Sigmoid colon (tissue), 7 donors: ENCODE results near the gene ABHD17B. TPM values are rescaled to one million over a fixed set of nuclear protein-coding genes. Genes with fewer than 3 reads are reported as not detected.

Experiments used
- DNase-seq: peaks from one replicate; pipeline ENCODE4 v3.0.0-alpha.2; 2019
- H3K27ac ChIP-seq, 4 donors: fragments of 200-600 bp; sonication (generic); one replicate each; pipeline ENCODE4 v1.5.1; 2016 to 2019; ENCODE audit warnings: mild to moderate bottlenecking in 1 of 4
- H3K27me3 ChIP-seq, 3 donors: fragments of 200-600 bp; sonication (generic); one replicate each; pipeline ENCODE4 v1.5.1; 2019; ENCODE audit warnings: mild to moderate bottlenecking in 1 of 3
- H3K36me3 ChIP-seq, 4 donors: fragments of 200-600 bp; sonication (generic); one replicate each; pipeline ENCODE4 v1.5.1; 2016 to 2019
- H3K4me1 ChIP-seq, 4 donors: fragments of 200-600 bp; sonication (generic); one replicate each; pipeline ENCODE4 v1.5.1; 2017 to 2019
- H3K4me3 ChIP-seq, 4 donors: fragments of 200-600 bp; sonication (generic); one replicate each; pipeline ENCODE4 v1.5.1; 2017 to 2019; ENCODE audit warnings: mild to moderate bottlenecking in 2 of 4, moderate library complexity in 1 of 4
- H3K9me3 ChIP-seq, 4 donors: fragments of 200-600 bp in 3 of 4; sonication (generic) in 3 of 4; one replicate each; pipeline versions ENCODE4 v1.5.1 to v1.6.1; 2013 to 2019
- EP300 ChIP-seq, 4 donors: sonication (generic); formaldehyde crosslinking; IDR thresholded peaks; one replicate each; pipeline ENCODE4 v1.6.1; 2017; ENCODE audit warnings: antibody characterized with exemption in 4 of 4
- POLR2A ChIP-seq, 2 donors: fragments of 450-650 bp; IDR thresholded peaks; one replicate each; pipeline ENCODE4 v1.6.1; 2016; ENCODE audit warnings: antibody characterized with exemption in 2 of 2, mild to moderate bottlenecking in 2 of 2, moderate library complexity in 2 of 2
- POLR2AphosphoS5 ChIP-seq, 4 donors: sonication (generic); formaldehyde crosslinking; IDR thresholded peaks; one replicate each; pipeline ENCODE4 v1.6.1; 2017; ENCODE audit warnings: antibody characterized with exemption in 4 of 4
- WGBS, 2 donors: extraction: QIAGEN DNeasy Blood & Tissue Kit; methylation state at CpG; one replicate each; pipeline ENCODE4 v1.1.7; 2013; 5-methylcytosine and 5-hydroxymethylcytosine counted together
- intact Hi-C: fragments of 100-400 bp; cut with DNase I; formaldehyde crosslinking; loops from one replicate; pipeline ENCODE4 v1.15.1; 2023
- polyA plus RNA-seq, 3 donors: library from polyadenylated mRNA; stranded (reverse); fragments of 200-250 nt; gene quantifications; one replicate each; pipeline ENCODE4 v1.2.3, GENCODE V29; 2013
- small RNA-seq, 3 donors: library from RNA; depleted of rRNA; stranded (forward); fragments of <200 nt; gene quantifications; one replicate each; pipeline ENCODE3, GENCODE V24; 2016
- total RNA-seq, 4 donors: library from RNA; depleted of rRNA; stranded (reverse); fragments of >200 nt; gene quantifications; one replicate each; pipeline ENCODE4 v1.1.0, GENCODE V29; 2016
- TF ChIP-seq, protein P1 (sequence below), 4 experiments: fragments of 450-650 bp in 3 of 4; fragments of 200-600 bp in 1 of 4; IDR thresholded peaks; one replicate each; pipeline ENCODE4 v1.5.1; 2016 to 2019; ENCODE audit warnings: antibody characterized with exemption in 4 of 4, mild to moderate bottlenecking in 3 of 4, moderate library complexity in 2 of 4
- donor health status: healthy with polysubstance abuse.
- donor health status: Bipolar disorder and iron deficiency.
- donor health status: healthy.

Gene ABHD17B
- total and polyA plus RNA-seq, 7 donors, result 12.4 to 35.1 (median 16.8) TPM

DNA sequence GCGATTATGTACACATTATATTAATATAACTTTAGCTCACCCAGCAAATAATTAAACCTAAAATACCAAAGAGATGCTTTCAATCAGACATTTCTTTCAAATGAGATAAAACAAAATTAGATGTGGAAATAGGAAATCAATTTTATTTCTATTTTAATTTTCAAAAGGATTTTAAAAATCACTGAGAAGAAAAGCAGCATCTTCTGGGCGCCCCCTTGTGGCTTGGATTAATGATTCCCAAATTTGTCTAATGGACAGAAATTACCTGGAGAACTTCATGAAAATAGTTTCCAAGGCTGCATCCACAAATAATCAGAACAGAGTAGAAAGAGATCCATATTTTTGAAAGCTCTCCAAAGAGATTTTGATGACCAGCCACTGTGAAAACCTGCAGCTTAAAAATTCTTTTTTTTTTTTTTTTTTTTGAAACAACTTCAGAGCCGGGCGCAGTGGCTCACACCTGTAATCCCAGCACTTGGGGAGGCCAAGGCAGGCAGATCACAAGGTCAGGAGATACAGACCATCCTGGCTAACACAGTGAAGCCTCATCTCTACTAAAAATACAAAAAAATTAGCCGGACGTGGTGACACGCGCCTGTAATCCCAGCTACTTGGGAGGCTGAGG, 91.8 kb downstream of the ABHD17B start:
- H3K4me3 ChIP-seq, result no peak overlapping the region
- no peaks in the 10 kb centered on the region for H3K27me3 ChIP-seq
- H3K9me3 ChIP-seq, result no peaks in the 10 kb centered on the region
- 81 to 85% methylated on average over 8 of the region's 8 CpGs for WGBS, 2 donors
- no peak overlapping the region for H3K27ac ChIP-seq
- no peak for DNase-seq
- TF ChIP-seq POLR2A (IDR thresholded peaks at IDR 0.05), result no peak
- TF ChIP-seq, protein P1, sequence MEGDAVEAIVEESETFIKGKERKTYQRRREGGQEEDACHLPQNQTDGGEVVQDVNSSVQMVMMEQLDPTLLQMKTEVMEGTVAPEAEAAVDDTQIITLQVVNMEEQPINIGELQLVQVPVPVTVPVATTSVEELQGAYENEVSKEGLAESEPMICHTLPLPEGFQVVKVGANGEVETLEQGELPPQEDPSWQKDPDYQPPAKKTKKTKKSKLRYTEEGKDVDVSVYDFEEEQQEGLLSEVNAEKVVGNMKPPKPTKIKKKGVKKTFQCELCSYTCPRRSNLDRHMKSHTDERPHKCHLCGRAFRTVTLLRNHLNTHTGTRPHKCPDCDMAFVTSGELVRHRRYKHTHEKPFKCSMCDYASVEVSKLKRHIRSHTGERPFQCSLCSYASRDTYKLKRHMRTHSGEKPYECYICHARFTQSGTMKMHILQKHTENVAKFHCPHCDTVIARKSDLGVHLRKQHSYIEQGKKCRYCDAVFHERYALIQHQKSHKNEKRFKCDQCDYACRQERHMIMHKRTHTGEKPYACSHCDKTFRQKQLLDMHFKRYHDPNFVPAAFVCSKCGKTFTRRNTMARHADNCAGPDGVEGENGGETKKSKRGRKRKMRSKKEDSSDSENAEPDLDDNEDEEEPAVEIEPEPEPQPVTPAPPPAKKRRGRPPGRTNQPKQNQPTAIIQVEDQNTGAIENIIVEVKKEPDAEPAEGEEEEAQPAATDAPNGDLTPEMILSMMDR (IDR thresholded peaks at IDR 0.05), result peak; percentile 12 to 69 (median 44)
- intact Hi-C loops, result loop anchor here (2.0 to 5.0 kb wide), 3 partner anchors 52 to 534 kb away; partner anchors contain the start of gene CEMIP2
- H3K36me3 ChIP-seq, result no peaks in the 10 kb centered on the region
- H3K4me1 ChIP-seq, result no peaks in the 10 kb centered on the region

DNA sequence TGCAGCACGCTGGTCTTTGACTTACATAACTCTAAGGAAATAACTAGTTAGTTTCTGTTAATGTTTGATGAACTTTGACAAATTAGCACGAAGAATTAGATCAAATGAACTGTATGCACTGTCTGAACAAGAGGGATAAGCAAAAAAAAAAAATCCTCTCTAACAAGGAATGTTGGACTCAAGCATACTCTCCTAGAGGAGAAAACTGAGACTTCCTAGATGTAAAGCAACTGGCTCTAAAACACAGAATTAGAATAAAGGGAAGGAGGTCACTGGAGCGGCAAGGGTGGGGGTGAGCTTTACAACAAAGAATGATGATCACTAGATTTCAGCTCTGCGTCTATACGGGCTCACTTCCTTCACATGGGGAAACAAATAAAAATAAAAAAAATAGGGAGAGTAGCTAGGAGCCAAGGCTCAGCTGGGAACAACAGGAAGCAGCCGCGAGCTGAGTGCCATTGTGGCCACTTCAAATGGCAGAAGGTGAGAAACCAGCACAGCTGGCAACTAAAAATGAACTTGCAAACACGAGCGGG, 94.0 kb downstream of the ABHD17B start:
- TF ChIP-seq POLR2AphosphoS5 (IDR thresholded peaks at IDR 0.05), result no peak
- no peak for TF ChIP-seq EP300 (IDR thresholded peaks at IDR 0.05)
- TF ChIP-seq POLR2A (IDR thresholded peaks at IDR 0.05), result no peak
- TF ChIP-seq, protein P1 (IDR thresholded peaks at IDR 0.05), result no peak
- Histone ChIP-seq H3K9me3 (no peaks in the 10 kb centered on the region), H3K4me3 (no peak overlapping the region), H3K27me3 (no peaks in the 10 kb centered on the region), H3K4me1 (no peaks in the 10 kb centered on the region), H3K36me3 (no peaks in the 10 kb centered on the region), H3K27ac (no peak overlapping the region)
- DNase-seq, result no peak
- 35 to 47% methylated on average over 9 of the region's 9 CpGs for WGBS, 2 donors
- intact Hi-C loops, result loop anchor here (5.0 kb wide), 1 partner anchor 50 kb away; the partner anchor contains the start of gene CEMIP2

Small RNAs within 50 kb of the gene (small RNA-seq; reads per million reads assigned to genes)
- 0 reads per million in 3 donors for gene RF00019

Other genes starting within 250 kb of the ABHD17B start
- 10 to 100 TPM; 17.9 to 90.4 (median 28.8) TPM for gene CEMIP2, start 142.7 kb downstream of the ABHD17B start, total RNA-seq
- gene CEMIP2, start 142.7 kb downstream of the ABHD17B start, polyA plus RNA-seq, result 10 to 100 TPM; 18.0 to 46.0 (median 28.8) TPM
- gene C9orf85, start 446 bp upstream of the ABHD17B start, total RNA-seq, result 10 to 100 TPM in 3 of 4 donors, 1 to 10 TPM in 1; 8.8 to 13.3 (median 12.2) TPM
- 10 to 100 TPM; 15.8 to 40.0 (median 19.8) TPM for gene C9orf85, start 446 bp upstream of the ABHD17B start, polyA plus RNA-seq
- not detected for gene C9orf57, start 149.4 kb upstream of the ABHD17B start, total RNA-seq
- under 1 TPM in 1 of 3 donors, not detected in 2; 0.60 TPM for gene C9orf57, start 149.4 kb upstream of the ABHD17B start, polyA plus RNA-seq
- gene GDA, start 238.2 kb upstream of the ABHD17B start, total RNA-seq, result under 1 TPM in 2 of 4 donors, not detected in 2; under 0.01 to 0.27 TPM
- 10 to 100 TPM; 16.0 to 63.1 (median 22.8) TPM for gene GDA, start 238.2 kb upstream of the ABHD17B start, polyA plus RNA-seq